Progenitor cell of endocrine pancreas (in vitro differentiated cells): Measurements from ENCODE around the gene RNF151. TPM values are rescaled to one million over a fixed set of nuclear protein-coding genes. Genes with fewer than 3 reads are reported as not detected.
A peak's percentile ranks its signal among the peaks of the same experiment; 100 is the strongest.

Source experiments
- DNase-seq: peaks from one replicate; pipeline ENCODE4 v3.0.0; 2021; ENCODE audit warnings: low spot score; ENCODE audit not compliant: unreplicated experiment
- H3K27ac Mint-ChIP-seq: 2 replicates; pipeline ENCODE4 v1.8.0; 2021; ENCODE audit warnings: mild to moderate bottlenecking, moderate library complexity, mixed read lengths
- H3K27me3 Mint-ChIP-seq: 2 replicates; pipeline ENCODE4 v1.8.0; 2021; ENCODE audit warnings: mixed read lengths
- H3K36me3 Mint-ChIP-seq: 2 replicates; pipeline ENCODE4 v1.8.0; 2022; ENCODE audit warnings: mixed read lengths; ENCODE audit not compliant: insufficient read depth
- H3K4me1 Mint-ChIP-seq: 2 replicates; pipeline ENCODE4 v1.8.0; 2021; ENCODE audit warnings: low read depth, mixed read lengths
- H3K4me3 Mint-ChIP-seq: 2 replicates; pipeline ENCODE4 v1.8.0; 2021; ENCODE audit warnings: low read depth, mild to moderate bottlenecking, moderate library complexity, mixed read lengths
- H3K9me3 Mint-ChIP-seq: 2 replicates; pipeline ENCODE4 v1.8.0; 2021; ENCODE audit warnings: low read depth, mixed read lengths
- total RNA-seq: library from RNA; stranded (reverse); gene quantifications from 2 replicates; pipeline ENCODE4 v1.2.1, GENCODE V29; 2021
- TF ChIP-seq, protein P1 (sequence below): fragments of 200-600 bp; sonication (generic); IDR thresholded peaks from one replicate; pipeline ENCODE4 v1.5.0; 2021; ENCODE audit warnings: antibody characterized with exemption, mild to moderate bottlenecking; ENCODE audit not compliant: unreplicated experiment

The RNF151 gene
- total RNA-seq, 1 donor from 2014 or later, result not detected

DNA sequence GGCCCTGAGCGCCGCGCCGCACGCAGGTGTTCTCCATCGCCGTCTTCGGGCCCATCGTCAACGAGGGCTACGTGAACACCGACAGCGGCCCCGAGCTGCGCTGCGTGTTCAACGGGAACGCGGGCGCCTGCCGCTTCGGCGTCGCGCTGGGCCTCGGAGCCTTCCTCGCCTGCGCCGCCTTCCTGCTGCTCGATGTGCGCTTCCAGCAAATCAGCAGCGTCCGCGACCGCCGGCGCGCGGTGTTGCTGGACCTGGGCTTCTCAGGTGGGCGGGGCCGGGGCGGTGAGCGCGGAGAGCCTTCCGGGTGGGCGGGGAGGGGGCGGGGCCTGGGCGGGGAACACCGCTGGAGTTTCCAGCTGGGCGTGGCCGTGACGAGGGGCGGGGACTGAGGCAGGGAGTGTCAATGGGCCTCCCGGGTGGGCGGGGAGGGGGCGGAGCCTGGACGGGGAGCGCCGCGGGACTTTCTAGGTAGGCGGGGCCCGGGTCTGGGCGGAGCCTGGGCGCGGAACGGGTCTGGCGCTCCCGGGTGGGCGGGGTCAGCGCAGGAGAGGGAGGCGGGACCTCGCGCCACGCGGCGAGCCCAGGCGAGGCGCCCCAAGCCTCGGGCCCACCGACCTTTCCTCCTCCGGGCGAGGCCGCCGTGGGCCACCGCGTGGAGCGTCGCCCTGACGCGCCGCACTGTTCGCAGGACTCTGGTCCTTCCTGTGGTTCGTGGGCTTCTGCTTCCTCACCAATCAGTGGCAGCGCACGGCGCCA is 25.5 kb downstream of the RNF151 start:
- TF ChIP-seq, protein P1, sequence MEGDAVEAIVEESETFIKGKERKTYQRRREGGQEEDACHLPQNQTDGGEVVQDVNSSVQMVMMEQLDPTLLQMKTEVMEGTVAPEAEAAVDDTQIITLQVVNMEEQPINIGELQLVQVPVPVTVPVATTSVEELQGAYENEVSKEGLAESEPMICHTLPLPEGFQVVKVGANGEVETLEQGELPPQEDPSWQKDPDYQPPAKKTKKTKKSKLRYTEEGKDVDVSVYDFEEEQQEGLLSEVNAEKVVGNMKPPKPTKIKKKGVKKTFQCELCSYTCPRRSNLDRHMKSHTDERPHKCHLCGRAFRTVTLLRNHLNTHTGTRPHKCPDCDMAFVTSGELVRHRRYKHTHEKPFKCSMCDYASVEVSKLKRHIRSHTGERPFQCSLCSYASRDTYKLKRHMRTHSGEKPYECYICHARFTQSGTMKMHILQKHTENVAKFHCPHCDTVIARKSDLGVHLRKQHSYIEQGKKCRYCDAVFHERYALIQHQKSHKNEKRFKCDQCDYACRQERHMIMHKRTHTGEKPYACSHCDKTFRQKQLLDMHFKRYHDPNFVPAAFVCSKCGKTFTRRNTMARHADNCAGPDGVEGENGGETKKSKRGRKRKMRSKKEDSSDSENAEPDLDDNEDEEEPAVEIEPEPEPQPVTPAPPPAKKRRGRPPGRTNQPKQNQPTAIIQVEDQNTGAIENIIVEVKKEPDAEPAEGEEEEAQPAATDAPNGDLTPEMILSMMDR, result no peak
- peaks cover 32% of the 10 kb centered on the region for H3K27me3 Mint-ChIP-seq
- no peaks in the 10 kb centered on the region for H3K9me3 Mint-ChIP-seq
- H3K4me1 Mint-ChIP-seq, result peaks cover 2% of the 10 kb centered on the region
- H3K4me3 Mint-ChIP-seq, result no peak overlapping the region
- peak; percentile 57 for DNase-seq
- no peaks in the 10 kb centered on the region for H3K36me3 Mint-ChIP-seq
- no peak overlapping the region for H3K27ac Mint-ChIP-seq

DNA sequence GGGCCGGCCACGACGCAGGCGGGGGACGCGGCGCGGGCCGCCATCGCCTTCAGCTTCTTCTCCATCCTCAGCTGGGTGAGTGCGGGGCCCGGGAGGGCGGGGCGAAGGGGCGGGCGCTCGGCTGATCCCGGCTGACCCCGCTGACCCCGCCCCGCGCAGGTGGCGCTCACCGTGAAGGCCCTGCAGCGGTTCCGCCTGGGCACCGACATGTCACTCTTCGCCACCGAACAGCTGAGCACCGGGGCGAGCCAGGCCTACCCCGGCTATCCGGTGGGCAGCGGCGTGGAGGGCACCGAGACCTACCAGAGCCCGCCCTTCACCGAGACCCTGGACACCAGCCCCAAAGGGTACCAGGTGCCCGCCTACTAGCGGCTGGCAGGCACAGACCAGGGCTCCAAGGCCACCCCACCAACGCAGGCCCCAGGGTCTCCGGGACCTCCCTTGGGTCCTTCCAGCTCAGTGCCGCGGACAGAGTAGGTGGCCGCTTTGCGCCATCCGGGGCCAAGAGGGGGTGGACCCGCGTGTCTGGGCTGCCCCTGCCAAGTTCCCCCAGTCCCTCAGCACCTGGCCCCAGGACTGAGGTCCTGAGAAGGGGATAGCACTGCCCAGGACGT is 26.2 kb downstream of the RNF151 start:
- H3K27me3 Mint-ChIP-seq, result peaks cover 32% of the 10 kb centered on the region
- no peak for DNase-seq

DNA sequence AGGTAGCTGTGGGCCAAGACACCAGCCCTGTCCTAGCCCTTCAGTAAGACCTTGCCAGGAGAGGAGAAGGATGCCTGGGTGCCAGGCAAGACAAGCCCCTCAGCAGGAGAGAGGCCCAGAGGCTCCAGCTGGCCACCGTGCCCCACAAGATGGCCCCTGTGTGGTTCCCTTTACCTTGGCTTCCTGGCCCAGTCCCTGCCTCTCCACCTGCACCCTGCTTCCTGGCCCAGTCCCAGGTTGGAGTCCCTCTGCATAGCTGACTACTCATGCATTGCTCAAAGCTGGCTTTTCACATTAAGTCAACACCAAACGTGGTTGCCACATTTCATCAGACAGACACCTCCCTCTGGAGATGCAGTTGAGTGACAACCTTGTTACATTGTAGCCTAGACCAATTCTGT is 27.1 kb downstream of the RNF151 start:
- H3K36me3 Mint-ChIP-seq, result peaks cover 4% of the 10 kb centered on the region
- no peak for DNase-seq
- H3K27ac Mint-ChIP-seq, result no peak overlapping the region
- H3K4me3 Mint-ChIP-seq, result no peak overlapping the region
- H3K4me1 Mint-ChIP-seq, result peaks cover 2% of the 10 kb centered on the region
- TF ChIP-seq, protein P1, result no peak
- H3K27me3 Mint-ChIP-seq, result peaks cover 26% of the 10 kb centered on the region
- H3K9me3 Mint-ChIP-seq, result no peaks in the 10 kb centered on the region

More for the DNA sequence above, 26.2 kb downstream of the RNF151 start:
- Mint-ChIP-seq H3K4me1 (peaks cover 2% of the 10 kb centered on the region), H3K27ac (no peak overlapping the region), H3K9me3 (no peaks in the 10 kb centered on the region), H3K4me3 (no peak overlapping the region), H3K36me3 (peaks cover 2% of the 10 kb centered on the region)
- TF ChIP-seq, protein P1, result no peak

DNA sequence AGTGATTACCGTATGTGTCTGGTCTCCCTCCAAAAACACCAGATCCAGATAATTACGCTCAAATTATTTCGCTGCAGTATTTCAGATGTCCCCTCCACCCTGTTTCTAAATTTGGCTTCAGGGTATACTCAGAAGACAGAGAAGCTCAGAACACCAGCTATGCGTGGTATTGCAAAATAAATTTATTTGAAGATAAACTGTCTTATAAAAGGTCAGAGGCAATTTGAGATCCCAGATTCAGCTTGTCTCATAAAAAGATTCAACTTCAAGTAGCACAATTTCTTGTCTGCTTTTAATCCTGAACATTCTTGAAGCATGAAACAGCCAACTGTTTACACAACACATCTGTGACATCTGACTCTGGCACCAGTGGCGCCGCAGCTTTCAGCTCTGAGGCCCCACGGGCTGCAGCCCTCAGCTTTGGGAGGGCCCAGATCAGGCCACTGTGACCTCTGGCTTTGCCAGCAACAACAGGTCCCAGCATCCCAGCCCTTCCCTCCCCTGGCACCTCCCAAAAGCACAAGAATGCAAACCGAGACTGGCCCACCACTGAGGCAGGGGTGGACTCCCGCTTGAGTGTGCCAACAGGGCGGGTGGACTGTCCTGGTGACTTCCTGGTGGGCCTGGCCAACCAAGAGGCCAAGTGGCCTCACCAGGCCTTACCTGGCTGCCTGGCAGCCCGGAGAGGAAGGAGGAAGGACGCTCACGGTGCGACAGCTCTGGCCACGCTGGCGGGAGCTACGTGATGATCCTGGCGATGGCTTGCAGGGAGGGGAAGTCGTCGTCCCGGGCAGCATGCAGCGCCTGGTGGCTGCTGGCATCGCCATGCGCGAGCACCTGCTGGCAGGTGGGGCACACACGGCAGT is 31.1 kb downstream of the RNF151 start:
- H3K4me3 Mint-ChIP-seq, result no peak overlapping the region
- H3K4me1 Mint-ChIP-seq, result no peaks in the 10 kb centered on the region
- no peak for DNase-seq
- peaks cover 8% of the 10 kb centered on the region for H3K27me3 Mint-ChIP-seq
- TF ChIP-seq, protein P1, result no peak
- H3K9me3 Mint-ChIP-seq, result no peaks in the 10 kb centered on the region
- H3K27ac Mint-ChIP-seq, result no peak overlapping the region
- peaks cover 6% of the 10 kb centered on the region for H3K36me3 Mint-ChIP-seq

DNA sequence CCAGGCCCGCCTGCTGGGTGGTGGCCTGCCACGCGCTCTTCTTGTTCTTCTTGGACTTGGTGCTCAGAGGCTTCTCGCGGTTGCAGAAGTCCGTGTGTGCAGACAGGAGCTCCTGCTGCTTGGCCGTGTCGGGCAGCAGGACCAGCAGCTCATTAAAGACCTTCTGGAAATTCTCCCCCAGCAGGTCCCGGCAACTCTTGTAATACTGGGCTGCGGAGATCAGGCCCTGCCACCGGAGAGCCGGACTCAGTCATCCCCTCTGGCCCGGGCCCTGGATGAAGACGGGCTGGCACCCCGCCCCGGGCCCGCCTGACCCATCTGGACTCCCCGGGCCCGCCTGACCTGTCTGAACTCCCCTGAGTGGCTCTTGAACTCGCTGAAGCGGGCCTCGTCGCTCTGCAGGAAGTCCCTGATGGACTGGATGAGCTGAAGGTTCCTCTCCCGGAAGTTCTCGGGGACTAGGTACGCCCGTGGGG is 31.7 kb downstream of the RNF151 start:
- TF ChIP-seq, protein P1, result no peak
- DNase-seq, result no peak
- no peak overlapping the region for H3K27ac Mint-ChIP-seq
- no peaks in the 10 kb centered on the region for H3K4me1 Mint-ChIP-seq
- H3K4me3 Mint-ChIP-seq, result no peak overlapping the region
- H3K9me3 Mint-ChIP-seq, result no peaks in the 10 kb centered on the region
- peaks cover 6% of the 10 kb centered on the region for H3K36me3 Mint-ChIP-seq
- peaks cover 7% of the 10 kb centered on the region for H3K27me3 Mint-ChIP-seq
